Putamen (tissue), 1 donor: Measurements from ENCODE around the gene PPP1R7.

ENCODE experiments used
- DNase-seq: peaks from one replicate; pipeline ENCODE4 v3.0.0-alpha.2; 2016; ENCODE audit warnings: low spot score

The PPP1R7 gene

DNA sequence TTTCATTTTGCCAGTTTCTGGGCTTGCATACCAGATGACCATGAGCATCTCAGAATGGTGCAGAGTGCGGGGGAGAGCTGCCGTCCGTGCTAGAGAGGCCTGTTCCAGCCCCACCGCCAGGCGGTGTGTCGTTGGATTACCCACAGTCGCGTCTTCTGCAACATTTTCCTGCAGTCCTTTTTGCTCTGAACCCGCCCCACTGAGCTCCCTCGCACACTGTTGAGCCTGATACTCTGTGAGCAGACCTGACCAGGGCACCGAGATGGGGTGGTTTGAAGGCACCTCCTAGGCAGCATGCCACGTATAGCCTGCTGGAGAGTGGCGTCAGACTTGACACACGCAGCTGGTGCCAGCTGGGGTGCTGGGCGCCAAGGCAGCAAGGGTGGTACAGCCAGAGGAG is 18.1 kb downstream of the PPP1R7 start:
- no peak for DNase-seq

DNA sequence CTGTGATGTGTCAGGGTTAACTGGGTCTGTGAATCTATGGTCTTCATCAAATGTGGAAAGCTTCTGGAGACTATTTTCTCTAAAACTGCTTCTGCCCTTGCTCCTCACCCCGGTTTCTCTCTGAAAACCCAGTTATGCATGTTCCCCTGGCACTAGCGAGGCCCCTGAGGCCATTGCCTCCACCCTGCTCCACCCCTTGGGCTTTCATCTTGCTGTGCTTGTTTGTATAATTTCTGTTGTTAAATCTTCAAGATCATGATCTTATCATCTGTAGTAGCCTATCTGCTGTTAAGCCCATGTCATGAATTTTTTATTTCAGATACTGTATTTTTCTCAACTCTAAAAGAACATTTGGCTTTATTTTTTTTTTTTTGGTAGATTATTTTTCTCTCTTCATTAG is 23.3 kb downstream of the PPP1R7 start:
- no peak for DNase-seq

- no peak for DNase-seq
These were observed 27.5 kb downstream of the PPP1R7 start for GRCh38 chr2:241177526-241178334.

DNA sequence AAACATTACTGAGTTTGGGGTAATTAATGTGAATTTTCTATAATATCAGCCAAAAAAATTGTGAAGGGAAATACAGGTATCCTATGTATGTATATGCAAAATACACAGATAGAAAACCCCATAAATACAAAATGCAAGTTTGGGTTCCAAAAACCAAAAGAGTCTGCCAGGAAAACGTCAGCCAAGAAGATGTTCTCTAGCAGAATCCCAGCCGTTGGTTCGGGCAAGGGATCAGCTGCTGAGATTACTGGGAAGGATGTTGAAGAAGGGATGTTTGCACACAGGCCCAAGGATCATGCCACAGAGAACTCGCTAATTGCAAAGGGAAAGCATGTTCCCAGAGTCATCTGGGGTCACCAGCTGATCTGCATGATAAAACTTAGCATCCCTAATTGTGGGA is 28.7 kb downstream of the PPP1R7 start:
- no peak for DNase-seq

DNA sequence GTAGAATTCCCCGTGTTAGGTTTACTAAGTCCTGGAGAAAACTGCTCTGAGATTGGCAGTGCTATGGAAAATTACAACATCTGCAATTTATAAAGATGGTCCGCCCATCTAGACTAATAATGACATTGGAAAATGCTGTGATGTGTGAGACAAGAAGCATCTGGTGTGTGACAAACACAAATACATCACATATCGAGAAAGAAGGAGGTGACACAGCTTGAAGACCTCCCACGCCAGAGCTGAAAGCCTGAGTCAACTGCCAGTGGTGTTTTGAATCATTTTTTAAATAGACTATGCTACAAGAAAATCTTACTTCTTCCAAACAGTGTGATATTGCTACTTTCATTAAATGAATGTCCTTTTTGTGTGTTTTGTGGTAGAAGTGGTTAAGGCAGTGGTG is 29.6 kb downstream of the PPP1R7 start:
- DNase-seq = peak; percentile 50

GRCh38 chr2:241180495-241180894 is 30.2 kb downstream of the PPP1R7 start:
- no peak for DNase-seq

GRCh38 chr2:241182126-241182525 is 31.9 kb downstream of the PPP1R7 start:
- DNase-seq = no peak

DNA sequence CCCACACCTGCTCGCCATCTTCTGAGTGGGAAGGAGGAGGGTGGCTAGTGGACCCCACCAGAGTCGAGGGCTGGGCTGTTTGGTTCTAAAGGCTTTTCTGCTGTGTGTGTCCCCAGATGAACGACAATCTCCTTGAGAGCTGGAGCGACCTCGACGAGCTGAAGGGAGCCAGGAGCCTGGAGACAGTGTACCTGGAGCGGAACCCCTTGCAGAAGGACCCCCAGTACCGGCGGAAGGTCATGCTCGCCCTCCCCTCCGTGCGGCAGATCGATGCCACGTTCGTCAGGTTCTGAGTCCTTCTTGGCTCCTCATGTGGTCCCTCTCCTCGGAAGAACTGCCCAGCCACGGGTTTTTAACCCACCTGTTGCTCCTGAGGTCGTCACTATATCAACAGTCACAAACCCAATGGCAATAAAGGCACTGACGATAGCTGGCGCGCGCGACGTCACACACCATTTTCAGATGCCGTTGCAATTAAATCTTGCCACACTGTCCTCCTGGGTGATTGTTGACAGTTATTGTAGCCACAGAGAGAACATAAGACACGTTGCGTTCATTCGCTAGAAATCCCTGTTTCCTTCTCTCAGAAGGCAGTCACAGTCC is 32.4 kb downstream of the PPP1R7 start:
- DNase-seq = no peak

GRCh38 chr2:241183221-241183620 is 33.0 kb downstream of the PPP1R7 start:
- DNase-seq = no peak

DNA sequence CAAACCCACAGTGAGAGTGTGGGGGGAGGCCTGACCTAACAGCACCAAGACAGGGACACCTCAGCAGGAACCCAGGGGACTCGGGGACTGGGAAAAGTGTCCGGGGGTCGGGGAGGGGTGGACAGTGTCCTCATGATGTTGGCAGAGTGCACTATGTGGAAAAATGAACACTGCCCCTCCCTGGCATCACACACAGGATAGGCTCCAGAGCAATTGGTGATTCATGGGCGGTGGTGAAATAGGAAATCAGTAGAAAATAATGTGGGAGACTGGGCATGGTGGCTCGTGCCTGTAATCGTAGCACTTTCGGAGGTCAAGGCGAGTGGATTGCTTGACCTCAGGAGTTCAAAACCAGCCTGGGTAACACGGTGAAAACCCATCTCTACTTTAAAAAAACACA is 34.6 kb downstream of the PPP1R7 start:
- no peak for DNase-seq

- no peak for DNase-seq
These were observed 35.7 kb downstream of the PPP1R7 start for GRCh38 chr2:241185961-241186360.

DNA sequence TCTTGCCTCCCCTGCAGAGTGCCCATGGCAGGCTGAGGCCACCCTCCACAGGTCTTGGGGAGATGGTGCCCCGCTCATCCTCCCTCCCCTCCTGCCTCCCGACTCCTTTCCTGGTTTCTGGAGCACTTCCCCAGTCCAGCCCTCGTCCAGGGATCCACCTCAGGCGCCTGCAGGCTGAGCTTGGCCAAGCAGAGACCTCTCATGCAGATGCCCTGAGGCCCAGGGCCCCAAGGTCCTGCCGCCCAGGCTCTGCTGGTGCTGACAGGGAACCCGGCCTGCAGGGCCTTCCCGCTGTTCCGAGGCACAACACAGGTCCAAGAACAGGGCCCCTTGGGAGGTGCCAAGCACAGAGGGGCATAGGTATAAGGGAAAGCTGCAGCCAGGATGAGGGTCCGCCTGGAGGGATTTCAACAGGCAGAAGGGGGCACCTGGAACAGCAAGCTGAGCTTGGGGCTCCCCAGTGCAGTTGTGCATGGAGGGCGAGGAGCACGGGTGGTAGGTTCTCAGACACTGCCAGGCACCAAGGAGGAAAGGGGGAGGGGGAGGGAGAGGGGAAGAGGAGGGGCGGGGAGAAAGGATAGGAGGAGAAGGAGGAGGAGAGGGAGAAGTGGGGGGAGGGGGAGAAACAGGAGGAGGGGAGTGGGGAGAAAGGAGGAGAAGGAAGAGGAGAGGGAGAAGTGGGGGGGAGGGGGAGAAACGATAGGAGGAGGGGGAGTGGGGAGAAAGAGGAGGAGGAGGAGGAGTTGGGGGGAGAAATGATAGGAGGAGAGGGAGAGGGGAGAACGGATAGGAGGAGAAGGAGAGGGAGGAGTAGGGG is 37.0 kb downstream of the PPP1R7 start:
- no peak for DNase-seq

DNA sequence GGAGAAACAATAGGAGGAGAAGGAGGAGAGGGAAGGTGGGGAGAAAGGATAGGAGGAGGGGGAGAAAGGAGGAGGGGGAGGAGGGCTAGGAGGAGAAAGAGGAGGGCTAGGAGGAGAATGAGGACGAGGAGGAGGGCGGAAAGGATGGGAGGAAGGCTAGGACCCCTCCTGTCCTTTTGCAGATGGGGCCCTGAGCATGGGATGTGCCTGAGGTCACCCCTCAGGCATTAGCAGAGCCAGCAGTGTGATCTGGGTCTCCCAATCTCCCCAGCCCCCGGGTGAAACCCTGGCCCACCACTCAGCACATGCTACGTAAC is 37.6 kb downstream of the PPP1R7 start:
- DNase-seq = no peak

- no peak for DNase-seq
These were observed 38.3 kb downstream of the PPP1R7 start, which contains the start of gene ANO7 for GRCh38 chr2:241188361-241189092. ANO7 (plus strand) TSS chr2:241188677; CDS start chr2:241190064, 1,387 bp downstream.

DNA sequence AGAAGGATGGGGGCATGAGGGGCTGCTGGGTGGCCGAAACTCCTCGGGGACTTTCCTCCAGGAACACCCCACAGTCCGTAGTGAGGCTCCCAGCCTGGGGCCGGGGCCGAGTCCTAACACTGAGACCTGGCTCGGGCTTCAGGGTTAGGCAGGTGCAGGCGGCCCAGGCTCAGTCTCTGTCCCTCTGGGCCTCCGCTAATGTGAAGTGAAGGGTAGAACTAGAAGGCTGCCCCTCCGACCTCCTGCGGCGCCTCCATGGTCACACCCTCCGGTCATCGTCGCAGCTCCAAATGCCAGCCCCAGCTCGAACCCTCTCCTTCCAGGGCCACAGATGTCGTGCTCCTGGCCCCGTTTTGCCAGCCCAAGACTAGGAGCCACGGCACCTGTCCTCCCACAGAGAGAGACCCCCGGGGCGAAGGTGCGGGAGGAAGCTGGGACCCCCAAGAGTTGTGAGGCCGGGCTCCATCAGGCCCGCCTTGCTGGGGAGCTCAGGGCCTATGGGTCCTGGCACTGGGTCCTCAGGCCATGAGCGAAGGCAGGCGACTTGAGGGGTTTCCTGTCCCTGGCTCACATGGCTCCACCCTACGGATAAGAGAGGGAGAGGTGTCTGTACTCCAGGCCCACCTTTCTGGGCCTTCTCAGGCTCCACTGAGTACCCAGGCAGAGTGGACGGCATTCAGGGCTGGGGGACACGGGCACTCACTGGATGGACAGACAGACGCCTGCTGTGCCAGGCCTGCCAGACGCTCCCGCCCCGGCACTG is 39.0 kb downstream of the PPP1R7 start:
- DNase-seq = no peak

DNA sequence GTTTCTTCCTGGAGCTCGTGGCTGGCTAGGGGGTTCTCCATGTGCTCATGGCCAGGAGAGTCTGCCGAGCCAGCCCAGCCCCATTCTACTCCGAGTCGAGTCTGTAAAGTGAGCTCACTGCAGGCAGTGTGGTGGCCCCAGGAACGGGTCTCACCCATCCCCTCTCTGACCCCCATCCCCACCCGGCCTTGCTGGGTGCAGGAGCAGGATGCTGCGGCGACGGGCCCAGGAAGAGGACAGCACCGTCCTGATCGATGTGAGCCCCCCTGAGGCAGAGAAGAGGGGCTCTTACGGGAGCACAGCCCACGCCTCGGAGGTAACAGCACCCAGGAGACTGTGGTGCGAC is 39.6 kb downstream of the PPP1R7 start:
- no peak for DNase-seq

DNA sequence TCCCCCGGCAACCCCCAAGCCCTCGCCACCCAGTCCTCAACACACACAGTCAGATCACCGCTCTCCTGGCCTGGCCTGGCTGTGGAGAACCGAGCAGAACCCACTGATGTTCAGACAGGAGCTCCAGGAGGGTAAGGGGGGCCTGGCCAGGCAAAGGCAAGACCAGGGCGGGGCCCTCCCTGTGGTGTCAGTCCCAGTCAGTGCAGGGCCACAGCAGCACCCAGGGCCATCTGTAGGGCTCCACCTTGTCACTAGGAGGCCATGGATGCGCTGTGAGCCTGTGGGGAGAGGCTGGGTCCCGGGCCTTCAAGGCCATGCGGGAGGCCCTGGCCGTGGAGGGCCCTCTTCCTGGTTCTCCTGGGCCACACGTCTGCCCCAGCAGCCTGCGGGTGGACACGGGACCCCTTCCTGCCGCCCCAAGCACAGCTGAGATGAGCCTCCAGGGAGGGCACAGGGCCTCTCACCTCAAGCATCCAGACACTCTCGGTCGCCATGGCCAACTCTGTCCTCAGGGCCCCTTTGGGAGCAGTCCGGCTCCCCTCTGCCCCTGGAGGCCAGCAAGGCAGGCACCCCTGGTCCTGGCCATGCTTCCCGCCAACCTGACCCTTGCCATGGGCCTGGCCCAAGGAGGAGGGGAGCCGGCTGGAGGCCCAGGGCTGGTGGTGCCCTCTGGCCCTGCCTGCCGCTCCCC is 40.2 kb downstream of the PPP1R7 start:
- DNase-seq = no peak

- no peak for DNase-seq
These were observed 40.8 kb downstream of the PPP1R7 start for GRCh38 chr2:241191081-241191480.

- DNase-seq = no peak
These were observed 43.0 kb downstream of the PPP1R7 start for GRCh38 chr2:241193271-241193670.

- no peak for DNase-seq
These were observed 44.5 kb downstream of the PPP1R7 start for GRCh38 chr2:241194811-241195210.

DNA sequence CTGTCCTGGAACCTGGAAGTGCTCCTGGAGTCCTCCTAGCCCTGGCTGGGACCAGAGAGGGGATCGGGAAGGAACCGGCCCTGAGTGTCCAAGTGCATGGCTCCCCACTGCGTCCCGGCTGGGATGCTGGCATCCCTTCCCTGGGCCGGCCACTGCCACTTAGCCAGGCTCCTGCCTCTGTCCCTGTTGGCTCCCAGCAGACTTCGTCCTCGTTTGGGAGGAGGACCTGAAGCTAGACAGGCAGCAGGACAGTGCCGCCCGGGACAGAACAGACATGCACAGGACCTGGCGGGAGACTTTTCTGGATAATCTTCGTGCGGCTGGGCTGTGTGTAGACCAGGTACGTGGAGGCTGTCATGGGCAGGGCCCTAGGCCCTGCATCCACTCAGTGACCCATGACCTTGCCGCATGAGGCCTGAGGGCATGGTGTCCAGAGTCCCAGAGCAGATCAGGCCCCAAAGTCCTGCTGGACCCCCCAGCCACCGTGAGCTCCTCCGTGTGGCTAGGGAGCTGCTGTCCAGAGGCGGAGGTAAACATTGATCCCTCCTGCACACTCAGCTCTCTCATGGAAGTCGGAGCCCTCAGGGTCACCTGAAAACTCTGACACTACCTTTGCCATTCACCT is 45.4 kb downstream of the PPP1R7 start:
- DNase-seq = no peak
